Stimulated activated CD8-positive, alpha-beta memory T cell treated with anti-CD3 and anti-CD28 coated beads, Interleukin-4, amount 100 ng/mL, for 48 hours (primary cell): ENCODE data around the gene CRYBG3.

Experiments
- DNase-seq: peaks from one replicate; pipeline ENCODE4 v3.0.0-alpha.2; 2020

The CRYBG3 gene

GRCh38 chr3:97949743-97950142 lies 127.9 kb downstream of the CRYBG3 start:
- DNase-seq, result no peak

- no peak for DNase-seq
These were observed 128.5 kb downstream of the CRYBG3 start for GRCh38 chr3:97950360-97950759.

GRCh38 chr3:97952280-97952679 lies 130.5 kb downstream of the CRYBG3 start:
- no peak for DNase-seq

GRCh38 chr3:97952872-97953271 lies 131.1 kb downstream of the CRYBG3 start:
- no peak for DNase-seq

- DNase-seq, result no peak
These were observed 132.5 kb downstream of the CRYBG3 start for GRCh38 chr3:97954228-97954827.

GRCh38 chr3:97956051-97956450 lies 134.2 kb downstream of the CRYBG3 start:
- no peak for DNase-seq

GRCh38 chr3:97957617-97958311 lies 136.0 kb downstream of the CRYBG3 start:
- DNase-seq, result no peak

GRCh38 chr3:97958396-97958795 lies 136.6 kb downstream of the CRYBG3 start:
- no peak for DNase-seq

- no peak for DNase-seq
These were observed 137.0 kb downstream of the CRYBG3 start for GRCh38 chr3:97958796-97959195.

GRCh38 chr3:97959872-97960271 lies 138.1 kb downstream of the CRYBG3 start:
- DNase-seq, result no peak

GRCh38 chr3:97960551-97960950 lies 138.7 kb downstream of the CRYBG3 start:
- no peak for DNase-seq

GRCh38 chr3:97960993-97961766 lies 139.4 kb downstream of the CRYBG3 start:
- DNase-seq, result no peak

- DNase-seq, result no peak
These were observed 146.2 kb downstream of the CRYBG3 start for GRCh38 chr3:97967966-97968365.

- DNase-seq, result no peak
These were observed 146.6 kb downstream of the CRYBG3 start for GRCh38 chr3:97968376-97968775.

- DNase-seq, result no peak
These were observed 147.7 kb downstream of the CRYBG3 start for GRCh38 chr3:97969541-97969940.

- no peak for DNase-seq
These were observed 148.3 kb downstream of the CRYBG3 start for GRCh38 chr3:97970156-97970555.

GRCh38 chr3:97970956-97971620 lies 149.3 kb downstream of the CRYBG3 start:
- DNase-seq, result no peak

GRCh38 chr3:97971679-97972567 lies 150.1 kb downstream of the CRYBG3 start, which contains the start of gene RIOX2:
RIOX2 (minus strand) TSS chr3:97972431; CDS start chr3:97967593, 4,838 bp downstream.
- peak; percentile 80 for DNase-seq

- DNase-seq, result no peak
These were observed 151.2 kb downstream of the CRYBG3 start for GRCh38 chr3:97972976-97973375.

GRCh38 chr3:97974996-97975395 lies 153.2 kb downstream of the CRYBG3 start:
- no peak for DNase-seq

- DNase-seq, result no peak
These were observed 153.7 kb downstream of the CRYBG3 start for GRCh38 chr3:97975466-97975865.

- no peak for DNase-seq
These were observed 157.8 kb downstream of the CRYBG3 start for GRCh38 chr3:97979610-97980009.
